Peyer's patch (tissue), 4 donors: ENCODE results near the gene RXRG. TPM values are rescaled to one million over a fixed set of nuclear protein-coding genes. Genes with fewer than 3 reads are reported as not detected.

Source experiments
- DNase-seq, 3 donors: peaks; one replicate each; pipeline ENCODE4 v3.0.0-alpha.2; 2017 to 2019
- H3K27ac ChIP-seq, 4 donors: fragments of 200-600 bp; sonication (generic); one replicate each; pipeline ENCODE4 v1.5.1; 2016 to 2019
- H3K27me3 ChIP-seq, 2 donors: fragments of 200-600 bp; sonication (generic); one replicate each; pipeline ENCODE4 v1.5.1; 2019
- H3K36me3 ChIP-seq, 3 donors: fragments of 200-600 bp; sonication (generic); one replicate each; pipeline ENCODE4 v1.5.1; 2016 to 2019
- H3K4me1 ChIP-seq, 4 donors: fragments of 200-600 bp; sonication (generic); one replicate each; pipeline ENCODE4 v1.5.1; 2016 to 2019
- H3K4me3 ChIP-seq, 4 donors: fragments of 200-600 bp; sonication (generic); 1 replicate in 3 of 4; 2 replicates in 1 of 4; pipeline ENCODE4 v1.5.1; 2016 to 2019; ENCODE audit warnings: mild to moderate bottlenecking in 1 of 4
- H3K9me3 ChIP-seq, 4 donors: fragments of 200-600 bp; sonication (generic); one replicate each; pipeline ENCODE4 v1.5.1; 2016 to 2019; ENCODE audit warnings: mild to moderate bottlenecking in 1 of 4
- POLR2A ChIP-seq, 2 donors: fragments of 450-650 bp; IDR thresholded peaks; one replicate each; pipeline ENCODE4 v1.5.1; 2017; ENCODE audit warnings: antibody characterized with exemption in 2 of 2, mild to moderate bottlenecking in 2 of 2, moderate library complexity in 2 of 2
- total RNA-seq, 4 donors: library from RNA; depleted of rRNA; stranded (reverse); fragments of >200 nt; gene quantifications; one replicate each; pipeline ENCODE4 v1.1.0, GENCODE V29; 2016
- TF ChIP-seq, protein P1 (sequence below), 6 experiments: fragments of 450-650 bp in 4 of 6; fragments of 200-600 bp in 2 of 6; sonication (generic) in 1 of 6; IDR thresholded peaks; one replicate each; pipeline ENCODE4 v1.5.1; 2017 to 2019; ENCODE audit warnings: antibody characterized with exemption in 6 of 6, mild to moderate bottlenecking in 3 of 6, moderate library complexity in 1 of 6

Gene RXRG
- total RNA-seq, 4 donors from 2014 or later: 10.7 TPM; not detected in 3

DNA sequence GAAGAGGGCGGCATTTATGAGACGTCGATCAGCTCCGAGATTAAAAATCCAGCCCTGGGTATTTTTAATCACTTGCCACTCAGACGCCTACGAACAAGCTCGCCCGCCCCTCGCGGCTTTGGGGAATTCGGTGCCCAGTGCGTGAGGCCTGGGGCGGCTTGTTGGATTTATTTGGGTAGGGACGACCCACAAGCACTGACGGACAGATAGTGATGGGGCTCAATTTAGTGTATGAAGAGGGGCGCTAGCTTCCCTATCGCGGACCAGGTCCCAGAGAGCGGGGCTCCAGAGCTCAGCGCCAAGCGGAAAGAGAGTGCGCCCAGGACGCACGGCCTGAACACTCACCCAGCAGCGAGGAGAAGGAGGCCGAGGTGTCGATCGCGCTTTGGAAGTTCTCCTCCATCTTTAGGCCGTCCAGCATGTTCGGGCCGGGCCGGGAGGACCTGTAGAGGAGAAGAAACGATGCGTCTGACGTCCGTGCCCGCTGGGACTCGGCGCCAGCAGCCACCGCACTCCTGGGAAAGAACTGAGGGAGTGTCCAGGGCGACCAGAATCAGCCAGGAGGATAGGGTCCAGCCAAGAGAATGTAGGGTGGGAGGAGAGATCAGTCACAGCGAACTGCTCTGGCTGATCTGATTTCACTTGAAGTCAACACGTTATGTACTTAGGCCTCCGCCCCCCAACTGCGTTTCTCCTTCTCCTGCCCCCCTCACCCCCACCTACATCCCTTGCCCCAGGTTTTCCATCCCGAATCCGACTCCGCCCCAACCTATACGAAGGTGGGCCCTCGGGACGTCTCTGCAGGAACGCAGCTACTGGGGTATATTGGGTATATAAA is 89.6 kb downstream of the RXRG start:
- peaks cover 0 to 54% of the 10 kb centered on the region in 2 donors for H3K27me3 ChIP-seq
- TF ChIP-seq, protein P1, sequence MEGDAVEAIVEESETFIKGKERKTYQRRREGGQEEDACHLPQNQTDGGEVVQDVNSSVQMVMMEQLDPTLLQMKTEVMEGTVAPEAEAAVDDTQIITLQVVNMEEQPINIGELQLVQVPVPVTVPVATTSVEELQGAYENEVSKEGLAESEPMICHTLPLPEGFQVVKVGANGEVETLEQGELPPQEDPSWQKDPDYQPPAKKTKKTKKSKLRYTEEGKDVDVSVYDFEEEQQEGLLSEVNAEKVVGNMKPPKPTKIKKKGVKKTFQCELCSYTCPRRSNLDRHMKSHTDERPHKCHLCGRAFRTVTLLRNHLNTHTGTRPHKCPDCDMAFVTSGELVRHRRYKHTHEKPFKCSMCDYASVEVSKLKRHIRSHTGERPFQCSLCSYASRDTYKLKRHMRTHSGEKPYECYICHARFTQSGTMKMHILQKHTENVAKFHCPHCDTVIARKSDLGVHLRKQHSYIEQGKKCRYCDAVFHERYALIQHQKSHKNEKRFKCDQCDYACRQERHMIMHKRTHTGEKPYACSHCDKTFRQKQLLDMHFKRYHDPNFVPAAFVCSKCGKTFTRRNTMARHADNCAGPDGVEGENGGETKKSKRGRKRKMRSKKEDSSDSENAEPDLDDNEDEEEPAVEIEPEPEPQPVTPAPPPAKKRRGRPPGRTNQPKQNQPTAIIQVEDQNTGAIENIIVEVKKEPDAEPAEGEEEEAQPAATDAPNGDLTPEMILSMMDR (IDR thresholded peaks at IDR 0.05): no peak
- TF ChIP-seq POLR2A (IDR thresholded peaks at IDR 0.05): no peak
- no peaks in the 10 kb centered on the region for H3K36me3 ChIP-seq
- peak overlapping the region in 2 of 4 donors; percentile 22 to 45 for H3K4me3 ChIP-seq
- H3K4me1 ChIP-seq: peaks cover 0 to 41% (median 2%) of the 10 kb centered on the region in 4 donors
- no peak for DNase-seq
- H3K9me3 ChIP-seq: peaks cover 0 to 3% (median 0%) of the 10 kb centered on the region in 4 donors
- H3K27ac ChIP-seq: no peak overlapping the region

GRCh38 chr1:165354739-165355138 is 90.2 kb downstream of the RXRG start:
- H3K4me1 ChIP-seq: peaks cover 0 to 41% (median 2%) of the 10 kb centered on the region in 4 donors
- peaks cover 0 to 3% (median 0%) of the 10 kb centered on the region in 4 donors for H3K9me3 ChIP-seq
- no peak overlapping the region for H3K4me3 ChIP-seq
- no peak overlapping the region for H3K27ac ChIP-seq
- H3K27me3 ChIP-seq: peaks cover 0 to 58% of the 10 kb centered on the region in 2 donors
- TF ChIP-seq, protein P1 (IDR thresholded peaks at IDR 0.05): no peak
- no peak for TF ChIP-seq POLR2A (IDR thresholded peaks at IDR 0.05)
- DNase-seq: no peak
- H3K36me3 ChIP-seq: no peaks in the 10 kb centered on the region

DNA sequence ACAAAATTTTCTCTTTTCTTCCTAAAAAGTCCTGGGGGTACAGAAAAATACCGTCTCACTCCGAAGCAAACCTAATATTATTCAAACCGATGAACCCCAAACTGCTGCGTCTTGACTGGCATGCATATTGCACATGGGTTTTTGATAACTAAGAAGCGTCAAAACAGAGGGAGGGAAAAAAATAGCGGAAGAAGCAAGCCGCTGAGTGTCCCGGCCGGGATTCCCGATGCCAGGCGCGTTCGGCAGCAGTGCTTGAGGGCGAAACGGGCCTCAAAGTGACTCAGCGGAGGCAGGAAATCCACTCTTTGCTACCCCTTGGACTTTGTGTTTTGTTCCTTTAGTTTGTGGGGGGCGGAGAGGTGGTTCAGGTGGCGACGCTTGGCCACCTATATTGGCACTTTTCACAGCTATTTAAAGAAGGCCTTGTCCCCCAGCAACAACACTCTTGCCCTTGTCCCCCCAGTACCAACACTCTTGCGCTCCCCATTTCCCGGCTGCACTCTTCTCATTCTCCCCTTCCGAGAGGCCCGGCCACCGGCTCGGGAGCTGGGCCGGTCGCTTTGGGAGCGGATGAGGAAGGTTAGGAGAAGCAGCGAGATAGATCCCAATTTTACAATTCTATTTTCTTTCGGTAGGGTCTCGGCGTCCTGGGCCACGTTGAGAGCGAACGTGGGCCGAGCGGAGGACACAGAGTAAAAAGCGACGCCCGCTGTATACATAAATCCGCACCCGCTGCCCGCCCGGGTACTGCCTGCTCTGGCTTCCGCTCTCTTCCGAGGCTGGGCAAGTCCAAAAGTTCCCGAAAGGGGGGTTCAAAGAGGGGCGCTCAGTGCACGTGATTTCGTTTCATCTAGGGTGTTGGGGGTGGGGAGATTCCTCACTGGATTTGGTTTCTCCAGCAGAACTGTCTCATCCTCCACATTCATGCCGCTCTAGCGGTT is 90.9 kb downstream of the RXRG start:
- peaks cover 0 to 3% (median 0%) of the 10 kb centered on the region in 4 donors for H3K9me3 ChIP-seq
- H3K4me1 ChIP-seq: peaks cover 0 to 41% (median 2%) of the 10 kb centered on the region in 4 donors
- H3K27ac ChIP-seq: no peak overlapping the region
- DNase-seq: no peak
- H3K4me3 ChIP-seq: no peak overlapping the region
- TF ChIP-seq, protein P1 (IDR thresholded peaks at IDR 0.05): no peak
- no peak for TF ChIP-seq POLR2A (IDR thresholded peaks at IDR 0.05)
- no peaks in the 10 kb centered on the region for H3K36me3 ChIP-seq
- peaks cover 0 to 58% of the 10 kb centered on the region in 2 donors for H3K27me3 ChIP-seq

DNA sequence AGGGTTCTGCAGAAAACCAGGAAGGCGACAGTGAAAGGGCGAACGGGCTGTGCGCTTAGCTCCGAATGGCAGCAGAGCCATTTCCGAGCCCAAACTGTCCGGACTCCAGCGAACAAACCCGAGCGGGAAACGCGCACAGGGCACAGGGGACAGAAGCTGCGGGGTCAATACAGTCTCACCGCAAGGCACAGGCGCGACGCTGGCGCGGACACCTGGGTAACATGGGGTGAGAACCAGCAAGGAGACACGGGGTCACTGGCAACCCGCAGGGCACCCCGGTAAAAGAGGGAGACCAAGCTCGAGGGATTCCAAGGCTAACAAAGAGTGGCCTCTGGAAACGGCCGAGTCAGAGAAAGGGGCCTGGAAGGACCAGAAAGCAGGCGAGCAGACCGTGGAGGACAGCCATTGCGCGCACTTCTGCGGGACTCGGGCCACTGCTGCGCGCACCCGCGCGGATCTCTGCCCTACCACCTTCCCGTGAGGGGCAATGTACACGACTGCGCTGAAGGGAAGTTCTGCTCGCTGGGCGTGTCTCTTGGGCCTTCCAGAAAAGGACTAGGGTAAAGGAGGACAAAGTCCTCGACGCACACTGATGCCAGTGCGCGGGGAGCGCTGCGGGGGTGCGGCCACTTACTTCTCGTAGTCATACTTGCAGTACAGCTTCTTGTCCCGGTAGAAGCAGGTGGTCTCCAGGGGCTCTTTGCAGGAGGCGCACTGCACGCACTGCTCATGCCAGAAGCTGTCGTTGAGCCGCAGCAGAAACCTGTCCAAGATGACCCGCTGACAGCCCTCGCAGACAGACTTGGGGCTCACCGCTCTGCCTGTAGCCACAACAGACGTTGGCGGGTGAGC is 92.3 kb downstream of the RXRG start:
- no peaks in the 10 kb centered on the region for H3K36me3 ChIP-seq
- peaks cover 0 to 58% of the 10 kb centered on the region in 2 donors for H3K27me3 ChIP-seq
- peak overlapping the region in 3 of 4 donors; percentile 7 to 49 (median 43) for H3K4me3 ChIP-seq
- H3K27ac ChIP-seq: no peak overlapping the region
- H3K4me1 ChIP-seq: peaks cover 0 to 41% (median 2%) of the 10 kb centered on the region in 4 donors
- peaks cover 0 to 3% (median 0%) of the 10 kb centered on the region in 4 donors for H3K9me3 ChIP-seq
- peak; percentile 34 to 39 for TF ChIP-seq POLR2A (IDR thresholded peaks at IDR 0.05)
- TF ChIP-seq, protein P1 (IDR thresholded peaks at IDR 0.05): no peak
- peak in 2 of 3 donors; percentile 77 to 78 for DNase-seq
